SU-DHL-6 (cell line): ENCODE results near the gene ZNF81.

Experiments
- CTCF ChIP-seq: fragments of 200-600 bp; sonication (generic); IDR thresholded peaks from one replicate; pipeline ENCODE4 v1.5.1; 2017; ENCODE audit warnings: antibody characterized with exemption, mild to moderate bottlenecking, low read length, moderate library complexity; ENCODE audit not compliant: insufficient read depth, poor library complexity, severe bottlenecking
- EZH2phosphoT487 ChIP-seq: fragments of 200-600 bp; sonication (generic), shearing (Covaris generic); conservative IDR thresholded peaks from 2 replicates; pipeline ENCODE4 v1.6.1; 2018; ENCODE audit warnings: mild to moderate bottlenecking, antibody characterized with exemption, low read length, moderate library complexity, mixed read lengths

GRCh38 chrX:47828984-47829383, 7.7 kb upstream of the ZNF81 start:
- TF ChIP-seq CTCF (no peak), EZH2phosphoT487 (no peak)
